Stimulated activated naive CD8-positive, alpha-beta T cell treated with anti-CD3 and anti-CD28 coated beads, Interleukin-15, Interleukin-2, amounts not matched to agents 100 U/mL and 50 U/mL, for 24 hours (primary cell): ENCODE results near the gene DPEP2NB.
"Not testable (repeated sequence)": the region's sequence is repeated elsewhere in the genome, so short reads cannot be mapped to it uniquely, and the experiment has no call there.

Source experiments
- ATAC-seq: fragments of 150-1000 bp; cut with Tn5 transposase; one replicate; pipeline ENCODE4 v1.10.0; 2021
- DNase-seq: peaks from one replicate; pipeline ENCODE4 v3.0.0; 2021

The DPEP2NB gene

DNA sequence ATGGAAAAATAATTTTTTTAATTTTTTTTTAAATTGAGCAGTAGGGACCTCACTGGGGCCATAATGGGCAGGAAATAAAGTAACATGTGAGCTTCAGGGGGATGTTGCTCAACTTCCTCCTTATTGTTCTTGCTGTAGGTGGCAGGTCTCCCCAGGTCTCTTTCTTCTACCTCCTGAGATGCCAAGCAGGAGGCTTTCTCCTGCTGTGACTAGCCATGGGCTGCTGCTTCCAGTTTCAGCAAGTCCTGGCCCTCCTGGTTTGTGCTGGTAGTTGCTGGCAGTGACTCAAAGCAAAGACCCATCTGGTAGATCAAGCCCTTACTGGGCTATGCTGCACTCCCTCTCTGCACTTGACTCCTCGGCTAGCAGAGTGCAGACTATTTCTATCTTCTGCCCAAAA is 2.3 kb downstream of the DPEP2NB start:
- no peak for ATAC-seq
- no peak for DNase-seq

GRCh38 chr16:68009872-68010271 is 5.8 kb downstream of the DPEP2NB start:
- not testable (repeated sequence) for DNase-seq, ATAC-seq

GRCh38 chr16:68009157-68009735 is 6.5 kb downstream of the DPEP2NB start:
- DNase-seq (no peak), ATAC-seq (no peak)

DNA sequence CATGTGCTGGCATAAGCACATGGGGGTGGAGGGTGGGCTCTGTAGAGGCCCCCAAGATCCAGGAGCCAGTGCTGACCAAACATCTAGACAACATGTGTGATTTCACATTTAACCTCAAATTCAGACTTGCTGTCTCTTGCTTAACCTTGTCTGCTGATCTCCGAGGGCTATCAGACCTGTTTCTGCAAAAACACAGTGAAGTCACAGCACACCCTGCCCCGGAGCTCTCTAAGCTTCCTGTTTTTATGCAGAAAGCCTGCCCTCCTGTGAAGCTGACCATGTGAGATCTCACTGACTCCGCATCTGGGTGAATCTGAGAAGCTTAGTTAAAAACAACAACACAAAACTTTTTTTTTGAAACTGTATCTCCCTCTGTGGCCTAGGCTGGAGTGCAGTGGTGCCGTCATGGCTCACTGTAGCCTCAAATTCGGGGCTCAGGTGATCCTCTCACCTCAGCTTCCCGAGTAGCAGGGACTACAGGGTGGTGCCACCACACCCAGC is 9.9 kb downstream of the DPEP2NB start:
- ATAC-seq (peak; percentile 72), DNase-seq (peak; percentile 25)

DNA sequence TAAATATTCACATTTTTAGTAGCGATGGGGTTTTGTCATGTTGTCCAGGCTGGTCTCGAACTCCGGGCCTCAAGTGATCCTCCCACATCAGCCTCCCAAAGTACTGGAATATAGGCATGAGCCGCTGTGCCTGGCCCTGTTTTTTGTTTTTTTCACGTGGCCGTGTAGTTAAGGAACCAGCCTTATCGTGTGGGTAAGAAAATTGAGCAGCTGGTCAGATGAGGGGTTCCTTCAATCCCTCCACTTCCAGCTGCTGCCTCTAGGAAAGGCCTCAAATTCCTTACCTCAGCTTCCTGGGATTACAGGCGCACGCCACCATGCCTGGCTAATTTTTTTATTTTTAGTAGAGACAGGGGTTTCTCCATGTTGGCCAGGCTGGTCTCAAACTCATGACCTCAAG is 10.5 kb downstream of the DPEP2NB start:
- DNase-seq (no peak), ATAC-seq (no peak)

- ATAC-seq (no peak), DNase-seq (no peak)
Measured at GRCh38 chr16:68003031-68003430, 12.7 kb downstream of the DPEP2NB start.

- ATAC-seq = no peak
Measured at GRCh38 chr16:68000450-68000849, 15.3 kb downstream of the DPEP2NB start.

DNA sequence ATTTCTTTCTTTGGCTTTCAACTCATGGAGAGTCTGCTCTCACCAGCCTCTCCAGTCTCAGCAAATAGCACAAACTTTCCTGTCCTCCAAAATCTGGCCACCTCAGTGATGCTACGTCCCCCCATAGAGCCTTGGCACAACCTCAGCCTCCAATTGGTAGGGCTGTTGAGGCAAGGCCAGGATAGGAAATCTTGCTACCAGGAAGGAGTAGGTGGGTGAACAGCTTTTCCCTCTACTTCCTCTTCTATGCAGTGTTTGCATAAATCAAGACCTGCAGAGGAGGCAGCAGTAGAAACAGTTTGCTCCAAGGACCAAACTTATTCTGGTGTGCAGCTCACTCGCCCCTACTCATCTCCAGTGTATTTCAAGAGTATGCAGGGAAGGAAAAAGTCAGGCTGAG is 15.7 kb downstream of the DPEP2NB start:
- ATAC-seq (peak; percentile 19), DNase-seq (no peak)

More at GRCh38 chr16:68000450-68000849, 15.3 kb downstream of the DPEP2NB start:
- no peak for DNase-seq

DNA sequence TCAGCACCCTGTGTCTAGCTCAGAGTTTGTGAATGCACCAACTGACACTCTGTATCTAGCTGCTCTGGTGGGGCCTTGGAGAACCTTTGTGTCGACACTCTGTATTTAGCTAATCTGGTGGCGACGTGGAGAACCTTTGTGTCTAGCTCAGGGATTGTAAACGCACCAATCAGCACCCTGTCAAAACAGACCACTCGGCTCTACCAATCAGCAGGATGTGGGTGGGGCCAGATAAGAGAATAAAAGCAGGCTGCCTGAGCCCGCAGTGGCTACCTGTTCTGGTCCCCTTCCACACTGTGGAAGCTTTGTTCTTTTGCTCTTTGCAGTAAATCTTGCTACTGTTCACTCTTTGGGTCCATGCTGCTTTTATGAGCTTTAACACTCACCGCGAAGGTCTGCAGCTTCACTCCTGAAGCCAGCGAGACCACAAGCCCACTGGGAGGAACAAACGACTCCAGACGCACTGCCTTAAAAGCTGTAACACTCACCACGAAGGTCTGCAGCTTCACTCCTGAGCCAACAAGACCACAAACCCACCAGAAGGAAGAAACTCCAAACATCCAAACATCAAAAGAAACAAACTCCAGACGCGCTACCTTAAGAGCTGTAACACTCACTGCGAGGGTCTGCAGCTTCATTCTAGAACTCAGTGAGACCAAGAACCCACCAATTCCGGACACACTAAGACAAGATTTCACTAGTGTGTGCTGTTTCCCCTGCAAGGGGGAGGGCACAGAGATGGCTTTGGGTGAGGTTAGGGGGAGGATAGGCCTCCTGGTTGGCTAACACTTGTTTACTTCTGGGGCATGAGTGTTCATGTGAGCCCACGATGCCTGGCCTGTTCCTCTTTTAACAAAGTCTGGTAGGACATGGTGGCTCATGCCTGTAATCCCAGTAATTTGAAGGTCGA is 16.7 kb downstream of the DPEP2NB start, which contains the start of gene DPEP2:
Gene DPEP2, minus strand, starts transcription at position 706 of the 910 bp plus-strand sequence. CDS start 6,272 bp downstream, outside the sequence.
- ATAC-seq = peak; percentile 79
- peak; percentile 45 for DNase-seq

- DNase-seq, ATAC-seq: not testable (repeated sequence)
Measured at GRCh38 chr16:67998231-67998778, 17.4 kb downstream of the DPEP2NB start.

- DNase-seq = no peak
- no peak for ATAC-seq
Measured at GRCh38 chr16:67996666-67997065, 19.0 kb downstream of the DPEP2NB start.

- peak; percentile 59 for DNase-seq
- no peak for ATAC-seq
Measured at GRCh38 chr16:67995423-67995822, 20.3 kb downstream of the DPEP2NB start.

DNA sequence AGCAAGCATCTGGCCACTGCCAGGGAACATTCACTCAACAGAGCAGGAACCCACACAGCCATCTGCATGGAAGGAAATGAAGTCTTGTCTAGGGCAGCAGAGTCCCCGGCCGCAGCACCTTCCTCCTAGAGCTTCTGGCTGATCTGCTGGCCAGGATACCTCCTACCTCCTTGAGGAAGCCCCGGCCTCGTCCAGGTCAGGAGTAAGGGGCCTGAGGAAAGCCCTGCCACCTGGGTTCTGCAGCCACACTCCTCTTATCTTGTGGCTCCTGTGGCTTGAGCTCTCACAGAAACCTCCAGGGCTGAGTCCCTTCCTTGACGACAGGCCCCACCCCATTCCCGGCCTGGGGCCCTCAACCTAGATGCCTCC is 21.7 kb downstream of the DPEP2NB start:
- peak; percentile 6 for ATAC-seq
- not testable (repeated sequence) for DNase-seq

- DNase-seq (peak; percentile 89), ATAC-seq (peak; percentile 89)
Measured at GRCh38 chr16:67993207-67994039, 22.3 kb downstream of the DPEP2NB start.

DNA sequence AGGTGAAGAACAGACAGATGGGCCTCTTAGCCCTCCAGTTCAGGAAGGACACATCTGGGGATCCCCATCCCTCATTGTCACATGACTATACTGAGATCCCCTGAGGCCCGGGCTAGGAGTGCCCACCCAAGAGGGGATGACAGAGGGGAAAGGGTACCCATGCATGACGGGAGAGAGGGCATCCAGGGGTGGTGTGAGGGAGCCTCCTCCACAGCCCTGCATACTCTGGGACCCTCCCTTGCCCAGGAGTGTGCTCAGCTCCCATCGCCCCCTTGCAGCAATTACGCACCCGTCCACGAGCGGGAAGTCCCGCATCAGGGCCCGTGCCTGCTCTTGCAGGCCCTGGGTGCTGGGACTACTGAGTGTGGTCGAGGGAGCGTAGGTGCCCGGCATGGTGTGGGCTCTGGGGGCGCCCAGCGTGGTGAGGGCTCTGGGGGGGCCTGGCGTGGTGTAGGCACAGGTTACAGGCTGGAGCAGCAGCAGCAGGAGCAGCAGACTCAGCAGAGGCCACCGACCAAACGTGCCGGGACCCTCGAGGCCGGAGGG is 23.0 kb downstream of the DPEP2NB start:
- DNase-seq = no peak
- ATAC-seq = no peak

- DNase-seq (no peak), ATAC-seq (no peak)
Measured at GRCh38 chr16:67990018-67990386, 25.7 kb downstream of the DPEP2NB start.

GRCh38 chr16:67989322-67990017 is 26.2 kb downstream of the DPEP2NB start:
- ATAC-seq = no peak
- DNase-seq = no peak

GRCh38 chr16:67988675-67989074 is 27.0 kb downstream of the DPEP2NB start:
- ATAC-seq = no peak

GRCh38 chr16:67987460-67988160 is 28.1 kb downstream of the DPEP2NB start:
- no peak for DNase-seq
- ATAC-seq = no peak

More at GRCh38 chr16:67988675-67989074, 27.0 kb downstream of the DPEP2NB start:
- no peak for DNase-seq

DNA sequence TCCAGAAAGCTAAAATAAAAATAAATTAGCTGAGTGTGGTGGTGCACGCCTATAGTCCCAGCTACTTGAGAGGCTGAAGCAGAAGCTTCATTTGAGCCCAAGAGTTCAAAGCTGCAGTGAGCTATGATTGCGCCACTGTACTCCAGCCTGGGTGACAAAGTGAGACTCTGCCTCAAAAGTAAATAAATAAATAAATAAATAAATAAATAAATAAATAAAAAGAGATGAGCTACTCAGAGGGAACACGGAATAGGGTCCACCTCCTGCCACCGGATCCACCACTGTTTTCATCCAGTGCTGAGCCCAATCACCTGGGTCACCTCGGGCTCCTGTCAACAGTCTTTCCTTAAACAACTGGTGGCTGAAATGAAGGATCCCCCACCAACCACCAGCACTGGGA is 28.8 kb downstream of the DPEP2NB start:
- ATAC-seq (no peak), DNase-seq (no peak)
